Lower leg skin (tissue), 4 donors: Measurements from ENCODE around the gene PDLIM1. TPM values are rescaled to one million over a fixed set of nuclear protein-coding genes. Genes with fewer than 3 reads are reported as not detected.

Source experiments
- DNase-seq, 2 donors: peaks; one replicate each; pipeline ENCODE4 v3.0.0-alpha.2; 2019; ENCODE audit warnings: low spot score in 2 of 2
- H3K4me3 ChIP-seq: fragments of 200-600 bp; sonication (generic); 2 replicates; pipeline ENCODE4 v1.5.1; 2017; ENCODE audit warnings: mild to moderate bottlenecking, low read depth; ENCODE audit not compliant: poor library complexity, severe bottlenecking
- CTCF ChIP-seq, 3 donors: fragments of 450-650 bp; IDR thresholded peaks; one replicate each; pipeline ENCODE4 v1.5.1; 2016; ENCODE audit warnings: antibody characterized with exemption in 3 of 3, mild to moderate bottlenecking in 3 of 3, moderate library complexity in 2 of 3
- POLR2A ChIP-seq, 2 donors: fragments of 450-650 bp; IDR thresholded peaks; one replicate each; pipeline ENCODE4 v1.6.1; 2016 to 2017; ENCODE audit warnings: antibody characterized with exemption in 2 of 2, mild to moderate bottlenecking in 1 of 2, moderate library complexity in 1 of 2
- whole genome bisulfite sequencing, 2 donors: methylation state at CpG; one replicate each; pipeline ENCODE4 v1.1.5; 2018; 5-methylcytosine and 5-hydroxymethylcytosine counted together
- intact Hi-C: fragments of 100-400 bp; cut with DNase I; formaldehyde crosslinking; loops from one replicate; pipeline ENCODE4 v1.15.0; 2023; ENCODE audit warnings: low total_unique reads
- total RNA-seq, 4 donors: library from RNA; depleted of rRNA; stranded (reverse); fragments of >200 nt; gene quantifications; one replicate each; pipeline ENCODE4 v1.1.0, GENCODE V29; 2016

The PDLIM1 gene
- total RNA-seq, 4 donors from 2014 or later = 46.3 to 85.0 (median 61.4) TPM

GRCh38 chr10:95329296-95329695, 38.5 kb upstream of the PDLIM1 start:
- no peak overlapping the region for H3K4me3 ChIP-seq
- DNase-seq = no peak
- TF ChIP-seq CTCF (IDR thresholded peaks at IDR 0.05) (no peak), POLR2A (IDR thresholded peaks at IDR 0.05) (no peak)
- intact Hi-C loops = no loop called here
- 92 to 97% methylated on average over 9 of the region's 9 CpGs for WGBS, 2 donors

GRCh38 chr10:95328013-95328412, 37.2 kb upstream of the PDLIM1 start:
- no peak overlapping the region for H3K4me3 ChIP-seq
- TF ChIP-seq CTCF (IDR thresholded peaks at IDR 0.05) (no peak), POLR2A (IDR thresholded peaks at IDR 0.05) (no peak)
- intact Hi-C loops = no loop called here
- 71 to 88% methylated on average over 3 of the region's 3 CpGs for WGBS, 2 donors
- no peak for DNase-seq

GRCh38 chr10:95327367-95327766, 36.6 kb upstream of the PDLIM1 start:
- 63 to 69% methylated on average over 5 of the region's 5 CpGs for WGBS, 2 donors
- no peak for DNase-seq
- no peak overlapping the region for H3K4me3 ChIP-seq
- intact Hi-C loops = no loop called here
- no peak for TF ChIP-seq POLR2A (IDR thresholded peaks at IDR 0.05)
- TF ChIP-seq CTCF (IDR thresholded peaks at IDR 0.05) = no peak

GRCh38 chr10:95326396-95326795, 35.6 kb upstream of the PDLIM1 start:
- WGBS, 2 donors = 95 to 97% methylated on average over 2 of the region's 2 CpGs
- DNase-seq = no peak
- intact Hi-C loops = no loop called here
- TF ChIP-seq POLR2A (IDR thresholded peaks at IDR 0.05) (no peak), CTCF (IDR thresholded peaks at IDR 0.05) (no peak)
- no peak overlapping the region for H3K4me3 ChIP-seq

- no peak for DNase-seq
- TF ChIP-seq POLR2A (IDR thresholded peaks at IDR 0.05) = no peak
- TF ChIP-seq CTCF (IDR thresholded peaks at IDR 0.05) = no peak
- WGBS, 2 donors = 88 to 97% methylated on average over 2 of the region's 2 CpGs
- intact Hi-C loops = no loop called here
- no peak overlapping the region for H3K4me3 ChIP-seq
These were observed 35.1 kb upstream of the PDLIM1 start for GRCh38 chr10:95325863-95326262.
